ENCODE data around the gene RPP25. TPM values are rescaled to one million over a fixed set of nuclear protein-coding genes. Genes with fewer than 3 reads are reported as not detected.

The RPP25 gene
- total and polyA plus RNA-seq, 2 of the 13 experiments (the other 11 are each of a cell fraction or from before 2014, with no cell fraction given) = 0.05 to 0.11 TPM

GRCh38 chr15:74995182-74995778, 38.7 kb upstream of the RPP25 start, which contains the start of gene SCAMP5 (continued):
- peak; percentile 85; the same call in 1 of the 2 replicates for TF ChIP-seq ZBTB25 (CRISPR knock-in tag; IDR thresholded peaks at IDR 0.05)
- TF ChIP-seq DPF2 (CRISPR knock-in tag; IDR thresholded peaks at IDR 0.05; ENCODE audit: borderline replicate concordance, low read depth) = no peak
- TF ChIP-seq MTF2 (CRISPR knock-in tag; IDR thresholded peaks at IDR 0.05; ENCODE audit: borderline replicate concordance) = no peak
- peak; percentile 83; the same call in 1 of the 2 replicates for TF ChIP-seq MIER3 (CRISPR knock-in tag; IDR thresholded peaks at IDR 0.05; ENCODE audit: borderline replicate concordance)
- TF ChIP-seq CEBPB (IDR thresholded peaks at IDR 0.05; ENCODE audit: borderline replicate concordance, low read depth, low read length) = no peak
- no peak for TF ChIP-seq RFXAP (CRISPR knock-in tag; IDR thresholded peaks at IDR 0.05; ENCODE audit: borderline replicate concordance)
- TF ChIP-seq ZNF331 (CRISPR knock-in tag; IDR thresholded peaks at IDR 0.05) = peak; percentile 92
- no peak for TF ChIP-seq RBM22 (optimal IDR thresholded peaks at IDR 0.05; ENCODE audit: low read length)
- TF ChIP-seq DRAP1 (CRISPR knock-in tag; IDR thresholded peaks at IDR 0.05) = peak; percentile 73
- peak; percentile 35; the same call in 1 of the 2 replicates for TF ChIP-seq ESRRA (CRISPR knock-in tag; IDR thresholded peaks at IDR 0.05; ENCODE audit: low read depth)
- TF ChIP-seq RXRA (CRISPR knock-in tag; IDR thresholded peaks at IDR 0.05) = no peak; the same call in 1 of the 2 replicates
- peak; percentile 95 for TF ChIP-seq SMAD3 (CRISPR knock-in tag; IDR thresholded peaks at IDR 0.05)
- TF ChIP-seq ZSCAN22 (CRISPR knock-in tag; IDR thresholded peaks at IDR 0.05) = no peak
- TF ChIP-seq GTF2F1 (IDR thresholded peaks at IDR 0.05; ENCODE audit: low read length) = no peak
- no peak for TF ChIP-seq KLF12 (CRISPR knock-in tag; IDR thresholded peaks at IDR 0.05; ENCODE audit: borderline replicate concordance)
- peak; percentile 74 for TF ChIP-seq KMT2B (CRISPR knock-in tag; IDR thresholded peaks at IDR 0.05)
- peak; percentile 86; the same call in 1 of the 2 replicates for TF ChIP-seq LRRFIP1 (CRISPR knock-in tag; conservative IDR thresholded peaks at IDR 0.05)
- no peak for TF ChIP-seq TBL1XR1 (IDR thresholded peaks at IDR 0.05; ENCODE audit: borderline replicate concordance, low read length, partially characterized antibody)
- no peak for TF ChIP-seq AFF4 (CRISPR knock-in tag; IDR thresholded peaks at IDR 0.05)
- TF ChIP-seq MATR3 (CRISPR knock-in tag; IDR thresholded peaks at IDR 0.05) = no peak
- peak; percentile 86; the same call in 1 of the 2 replicates for TF ChIP-seq ZNF256 (CRISPR knock-in tag; conservative IDR thresholded peaks at IDR 0.05)
- peak; percentile 83; the same call in 1 of the 2 replicates for TF ChIP-seq MXD1 (CRISPR knock-in tag; IDR thresholded peaks at IDR 0.05)
- peak; percentile 95; the same call in 1 of the 2 replicates for TF ChIP-seq ZNF558 (CRISPR knock-in tag; IDR thresholded peaks at IDR 0.05; ENCODE audit: borderline replicate concordance)

Data from HepG2 (cell line).